ENCODE data around the gene RAB11FIP4.

DNA sequence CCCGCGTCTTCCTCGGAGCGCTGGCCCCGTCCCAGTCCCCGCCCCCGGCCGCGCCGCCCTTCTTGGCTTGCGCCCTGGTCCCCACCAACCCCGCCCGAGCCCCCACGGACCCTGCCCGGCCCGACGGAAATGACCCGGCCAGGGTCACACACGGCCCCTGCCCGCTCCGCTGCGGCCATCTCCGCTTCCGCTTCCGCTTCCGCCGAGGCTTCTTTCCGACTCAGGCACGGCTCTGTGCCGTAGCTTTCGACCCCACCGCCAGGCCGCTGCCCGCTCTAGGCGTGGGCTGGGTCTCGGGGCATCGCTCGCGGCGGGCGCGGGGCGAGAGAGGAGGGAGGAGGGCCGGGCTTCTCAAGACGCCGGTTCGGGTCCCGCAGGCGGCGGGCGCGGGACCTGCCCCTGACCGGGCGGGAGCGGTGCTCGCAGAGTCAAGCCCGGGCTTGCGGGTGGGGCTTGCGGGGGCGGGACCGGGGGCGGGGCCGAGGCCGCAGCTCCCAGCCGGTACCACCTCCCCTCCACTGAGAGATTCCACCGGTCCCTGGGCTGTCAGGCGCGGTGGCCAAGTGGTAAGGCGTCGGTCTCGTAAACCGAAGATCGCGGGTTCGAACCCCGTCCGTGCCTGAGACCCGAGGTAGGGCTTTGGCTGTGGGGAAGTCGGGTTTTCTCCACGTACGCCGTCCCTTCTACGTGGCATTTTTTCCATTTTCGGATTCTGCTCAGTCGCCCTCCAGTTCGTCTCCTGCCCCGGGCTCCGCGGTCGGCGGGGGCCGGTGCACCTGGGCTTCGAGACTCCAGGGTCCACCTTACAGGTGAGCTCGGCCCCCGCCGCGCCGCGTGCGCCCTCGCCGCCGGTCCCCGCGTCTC is 158.3 kb downstream of the RAB11FIP4 start:
- TF ChIP-seq CTCF (IDR thresholded peaks at IDR 0.05) = no peak
- TF ChIP-seq SIN3A (IDR thresholded peaks at IDR 0.05; ENCODE audit: borderline replicate concordance, insufficient read depth, low read depth, low read length) = peak; percentile 81; the same call in 1 of the 2 replicates
- peak; percentile 67 for TF ChIP-seq POLR2AphosphoS5 (IDR thresholded peaks at IDR 0.05; ENCODE audit: low read depth, low read length)
